PC-9 (cell line): ENCODE results near the gene SLC6A20.

ENCODE experiments used
- CTCF ChIP-seq: fragments of 200-600 bp; sonication (generic); conservative IDR thresholded peaks from 2 replicates; pipeline ENCODE4 v1.6.1; 2017; ENCODE audit warnings: mixed run types, antibody characterized with exemption, mild to moderate bottlenecking, moderate library complexity
- EZH2 ChIP-seq: fragments of 200-600 bp; sonication (generic); IDR thresholded peaks from 2 replicates; pipeline ENCODE4 v1.8.0; 2017; ENCODE audit warnings: antibody characterized with exemption, low read depth

- no peak for TF ChIP-seq CTCF
- TF ChIP-seq EZH2, result no peak
Observed at GRCh38 chr3:45758871-45759270, 37.5 kb downstream of the SLC6A20 start.
